ENCODE data around the gene CCNF.

CCNF gene

GRCh38 chr16:2498531-2499253, 69.4 kb downstream of the CCNF start:
- Histone ChIP-seq H3K4me1 (peaks cover 49 to 67% (median 59%) of the 10 kb centered on the region in 10 experiments), H3K4me3 (no peak overlapping the region), H3K9me3 (replicated peaks in 1 of 11) (no peaks in the 10 kb centered on the region), H3K9ac (peak overlapping the region; percentile 28 to 71 (median 49); a peak in 16 of 22 replicates), H3K36me3 (peaks cover 13 to 85% (median 66%) of the 10 kb centered on the region in 11 experiments), H3K27me3 (no peaks in the 10 kb centered on the region), H4K20me1 (peaks cover 5 to 100% (median 92%) of the 10 kb centered on the region in 11 experiments; a peak in 21 of 22 replicates), H3K27ac (peak overlapping the region in 5 of 11 experiments; percentile 15 to 47 (median 37); a peak in 8 of 22 replicates), H3K4me2 (peak overlapping the region; percentile 63 to 86 (median 79))
- no peak for TF ChIP-seq Cebpa-rat (IDR thresholded peaks at IDR 0.05)

GRCh38 chr16:2499454-2499853, 70.2 kb downstream of the CCNF start:
- Histone ChIP-seq H3K36me3 (peaks cover 13 to 77% (median 63%) of the 10 kb centered on the region in 11 experiments), H3K27ac (no peak overlapping the region), H3K4me3 (no peak overlapping the region), H4K20me1 (peaks cover 5 to 94% (median 84%) of the 10 kb centered on the region in 11 experiments; a peak in 21 of 22 replicates), H3K9ac (peak overlapping the region in 4 of 11 experiments; percentile 28 to 59 (median 38); a peak in 2 of 22 replicates), H3K27me3 (no peaks in the 10 kb centered on the region), H3K4me1 (peaks cover 47 to 66% (median 58%) of the 10 kb centered on the region in 10 experiments), H3K4me2 (no peak overlapping the region; a peak in 1 of 22 replicates), H3K9me3 (replicated peaks in 1 of 11) (no peaks in the 10 kb centered on the region)
- no peak for TF ChIP-seq Cebpa-rat (IDR thresholded peaks at IDR 0.05)

- Histone ChIP-seq H3K9me3 (replicated peaks in 1 of 11) (no peaks in the 10 kb centered on the region), H3K27ac (no peak overlapping the region), H3K36me3 (peaks cover 13 to 75% (median 63%) of the 10 kb centered on the region in 11 experiments), H3K27me3 (no peaks in the 10 kb centered on the region), H3K9ac (no peak overlapping the region), H3K4me3 (no peak overlapping the region), H3K4me1 (peaks cover 47 to 64% (median 58%) of the 10 kb centered on the region in 10 experiments), H4K20me1 (peaks cover 5 to 94% (median 80%) of the 10 kb centered on the region in 11 experiments; a peak in 21 of 22 replicates), H3K4me2 (no peak overlapping the region)
- no peak for TF ChIP-seq Cebpa-rat (IDR thresholded peaks at IDR 0.05)
Measured at GRCh38 chr16:2499890-2500429, 70.7 kb downstream of the CCNF start.

- no peak overlapping the region for H3K4me3 ChIP-seq
- H3K27ac ChIP-seq, result no peak overlapping the region
- peak overlapping the region in 2 of 11 experiments; percentile 46 to 55; a peak in 2 of 22 replicates for H3K4me2 ChIP-seq
- H3K9ac ChIP-seq, result peak overlapping the region in 3 of 11 experiments; percentile 13 to 46 (median 18); a peak in 3 of 22 replicates
- TF ChIP-seq Cebpa-rat (IDR thresholded peaks at IDR 0.05), result no peak
- H3K27me3 ChIP-seq, result no peaks in the 10 kb centered on the region
- no peaks in the 10 kb centered on the region for H3K9me3 ChIP-seq (replicated peaks in 1 of 11)
- peaks cover 47 to 63% (median 58%) of the 10 kb centered on the region in 10 experiments for H3K4me1 ChIP-seq
- H4K20me1 ChIP-seq, result peaks cover 5 to 94% (median 75%) of the 10 kb centered on the region in 11 experiments; a peak in 21 of 22 replicates
- H3K36me3 ChIP-seq, result peaks cover 13 to 72% (median 63%) of the 10 kb centered on the region in 11 experiments
Measured at GRCh38 chr16:2500430-2500917, 71.2 kb downstream of the CCNF start.

- Histone ChIP-seq H3K4me3 (no peak overlapping the region), H3K9me3 (replicated peaks in 1 of 11) (no peaks in the 10 kb centered on the region), H3K36me3 (peaks cover 10 to 72% (median 59%) of the 10 kb centered on the region in 11 experiments), H3K4me2 (peak overlapping the region; percentile 13 to 88 (median 41); a peak in 17 of 22 replicates), H3K9ac (peak overlapping the region in 8 of 11 experiments; percentile 8 to 46 (median 31); a peak in 10 of 22 replicates), H3K4me1 (peaks cover 43 to 60% (median 54%) of the 10 kb centered on the region in 10 experiments), H3K27me3 (no peaks in the 10 kb centered on the region), H3K27ac (no peak overlapping the region), H4K20me1 (peaks cover 5 to 93% (median 68%) of the 10 kb centered on the region in 11 experiments; a peak in 21 of 22 replicates)
- no peak for TF ChIP-seq Cebpa-rat (IDR thresholded peaks at IDR 0.05)
Measured at GRCh38 chr16:2500918-2501750, 71.9 kb downstream of the CCNF start.

GRCh38 chr16:2501946-2502895, 73.0 kb downstream of the CCNF start:
- Histone ChIP-seq H3K9ac (peak overlapping the region in 9 of 11 experiments; percentile 4 to 46 (median 28); a peak in 11 of 22 replicates), H3K4me1 (peaks cover 40 to 57% (median 51%) of the 10 kb centered on the region in 10 experiments), H3K36me3 (peaks cover 0 to 64% (median 49%) of the 10 kb centered on the region in 11 experiments; a peak in 21 of 22 replicates), H3K9me3 (replicated peaks in 1 of 11) (no peaks in the 10 kb centered on the region), H3K27me3 (no peaks in the 10 kb centered on the region), H3K27ac (no peak overlapping the region), H4K20me1 (peaks cover 5 to 90% (median 61%) of the 10 kb centered on the region in 11 experiments; a peak in 21 of 22 replicates), H3K4me3 (no peak overlapping the region), H3K4me2 (peak overlapping the region; percentile 13 to 88 (median 41); a peak in 17 of 22 replicates)
- no peak for TF ChIP-seq Cebpa-rat (IDR thresholded peaks at IDR 0.05)

GRCh38 chr16:2505695-2506094, 76.4 kb downstream of the CCNF start:
- Histone ChIP-seq H3K9me3 (replicated peaks in 1 of 11) (no peaks in the 10 kb centered on the region), H3K9ac (0 out of 22 replicates have a peak overlapping the region, but pooled peaks of 2 of the 11 experiments have one; percentile 31 to 33), H3K4me1 (peaks cover 40 to 73% (median 55%) of the 10 kb centered on the region in 10 experiments), H3K36me3 (peaks cover 0 to 34% (median 18%) of the 10 kb centered on the region in 11 experiments; a peak in 15 of 22 replicates), H4K20me1 (peaks cover 0 to 78% (median 38%) of the 10 kb centered on the region in 11 experiments; a peak in 20 of 22 replicates), H3K27me3 (no peaks in the 10 kb centered on the region), H3K4me3 (no peak overlapping the region), H3K27ac (no peak overlapping the region), H3K4me2 (no peak overlapping the region)
- TF ChIP-seq Cebpa-rat (IDR thresholded peaks at IDR 0.05), result no peak
